ENCODE data around the gene TIMM10B. TPM values are rescaled to one million over a fixed set of nuclear protein-coding genes. Genes with fewer than 3 reads are reported as not detected.

The TIMM10B gene
- polyA plus RNA-seq (2011; rRNA removed) (31.6 and 35.6 TPM in 2 replicates), polyA plus RNA-seq (2017; fragmentation: RNase III; extraction: RNeasy Plus Mini Kit Qiagen cat#74134 plus additional on column Dnase treatment) (20.6 to 24.4 TPM (median 22.0 TPM) in 3 replicates), polyA minus RNA-seq (2011; rRNA and poly(A)+ RNA removed) (22.3 and 46.1 TPM in 2 replicates)
- 33.3 and 34.7 TPM in 2 replicates for polyA plus RNA-seq (2012; cell fraction: cytosol; rRNA removed)
- polyA plus RNA-seq (2012; cell fraction: nucleus; rRNA removed), result 24.3 and 29.1 TPM in 2 replicates

DNA sequence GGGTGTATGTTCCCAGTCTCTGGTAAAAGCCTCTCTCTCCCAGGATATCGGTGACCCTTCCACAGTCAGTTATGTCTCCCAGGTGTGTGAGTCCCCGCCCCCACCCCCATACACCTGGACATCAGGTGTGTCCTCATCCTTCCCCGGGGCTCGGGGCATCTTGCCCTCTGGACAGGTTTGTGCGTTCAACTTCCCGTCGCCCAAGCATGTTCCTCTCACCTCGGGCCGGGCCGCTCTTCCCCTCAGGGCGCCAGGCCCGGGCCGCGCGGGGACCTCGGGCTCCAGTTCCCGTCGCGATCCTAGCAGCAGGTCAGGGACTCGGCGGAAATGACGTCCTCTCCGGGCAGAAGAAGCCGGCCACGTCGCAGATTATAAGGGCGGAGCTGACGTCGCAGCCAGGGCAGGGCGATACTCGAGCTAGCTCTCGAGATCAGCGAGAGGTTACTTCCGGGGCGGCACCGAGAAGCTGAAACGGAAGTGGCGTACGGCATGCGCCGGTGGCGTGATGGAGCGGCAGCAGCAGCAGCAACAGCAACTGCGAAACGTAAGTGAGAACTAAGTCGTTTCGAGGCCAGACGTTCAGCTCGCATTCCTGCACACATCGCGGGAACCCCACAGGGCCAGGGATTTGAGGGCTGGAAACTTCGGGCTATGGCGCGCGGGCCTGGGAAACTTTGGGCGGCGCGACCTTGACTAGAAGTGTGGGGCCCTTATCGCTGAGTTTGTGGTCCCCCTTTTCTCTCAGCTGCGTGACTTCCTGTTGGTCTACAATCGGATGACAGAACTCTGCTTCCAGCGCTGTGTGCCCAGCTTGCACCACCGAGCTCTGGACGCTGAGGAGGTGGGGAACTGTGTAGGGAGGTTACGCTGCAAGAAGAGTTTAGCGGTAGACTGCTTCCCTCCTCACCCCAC is at the start of gene TIMM10B, which contains the start of gene ARFIP2:
TIMM10B (plus strand) TSS at position 490 of the 912 bp plus-strand sequence; CDS start at position 506, 16 bp downstream.
ARFIP2 (minus strand) TSS at position 320 of the 912 bp plus-strand sequence. CDS start 910 bp downstream, outside the sequence.
- peak within 1 kb of the TSS; percentile 86 to 94 for H3K27ac ChIP-seq
- DNase-seq (ENCODE audit: low read depth in 1 of 2, low spot score in 1 of 2) (peak; percentile 97 to 99), FAIRE-seq (peak; percentile 32), ATAC-seq (peak; percentile 97 to 99)
- 1% methylated on average over 46 of the region's 66 CpGs for WGBS (ENCODE audit: missing lambda C conversion rate)
- POLR2A ChIA-PET, result interaction anchor here (0.5 to 1.8 kb wide), 16 partner anchors 9 to 202 kb away, joined by 3 to 18 read pairs (median 4); partner anchors contain the start of genes APBB1, ILK, MRPL17 and SMPD1
- peak within 1 kb of the TSS; percentile 98 for H3K4me2 ChIP-seq
- peak within 1 kb of the TSS; percentile 90 for H3K4me3 ChIP-seq
- peaks cover 25% of the 10 kb centered on the region for H3K4me1 ChIP-seq
- CTCF ChIA-PET, result interaction anchor here (1.2 to 2.4 kb wide), 7 partner anchors 17 to 202 kb away, joined by 3 to 12 read pairs (median 3); partner anchors contain the start of gene MRPL17
- no peaks in the 10 kb centered on the region for H3K9me3 ChIP-seq
- TF ChIP-seq TFCP2L1 (CRISPR knock-in tag; IDR thresholded peaks at IDR 0.05), result no peak
- no peak for TF ChIP-seq ELK1 (IDR thresholded peaks at IDR 0.05; ENCODE audit: low read depth, low read length)
- no peak for TF ChIP-seq CTCF (IDR thresholded peaks at IDR 0.05)
- no peak for TF ChIP-seq ZNF302 (CRISPR knock-in tag; IDR thresholded peaks at IDR 0.05)
- no peak for TF ChIP-seq CHD4 (IDR thresholded peaks at IDR 0.05; ENCODE audit: borderline replicate concordance)
- peak; percentile 49; the same call in 1 of the 2 replicates for TF ChIP-seq E2F6 (IDR thresholded peaks at IDR 0.05; ENCODE audit: borderline replicate concordance, low read depth)
- TF ChIP-seq EHMT2 (IDR thresholded peaks at IDR 0.05; ENCODE audit: low read depth), result no peak
- TF ChIP-seq ZC3H11A (IDR thresholded peaks at IDR 0.05), result no peak
- no peak for TF ChIP-seq SMC3 (IDR thresholded peaks at IDR 0.05)
- no peak for TF ChIP-seq JUNB (IDR thresholded peaks at IDR 0.05)
- no peak for TF ChIP-seq FOSL2 (IDR thresholded peaks at IDR 0.05)
- no peak for TF ChIP-seq FOSL2 (CRISPR knock-in tag; IDR thresholded peaks at IDR 0.05)
- TF ChIP-seq CHD2 (IDR thresholded peaks at IDR 0.05; ENCODE audit: low read length, partially characterized antibody), result peak; percentile 52
- TF ChIP-seq USF2 (IDR thresholded peaks at IDR 0.05), result no peak
- TF ChIP-seq HOXA7 (CRISPR knock-in tag; IDR thresholded peaks at IDR 0.05), result no peak
- TF ChIP-seq, protein P1, sequence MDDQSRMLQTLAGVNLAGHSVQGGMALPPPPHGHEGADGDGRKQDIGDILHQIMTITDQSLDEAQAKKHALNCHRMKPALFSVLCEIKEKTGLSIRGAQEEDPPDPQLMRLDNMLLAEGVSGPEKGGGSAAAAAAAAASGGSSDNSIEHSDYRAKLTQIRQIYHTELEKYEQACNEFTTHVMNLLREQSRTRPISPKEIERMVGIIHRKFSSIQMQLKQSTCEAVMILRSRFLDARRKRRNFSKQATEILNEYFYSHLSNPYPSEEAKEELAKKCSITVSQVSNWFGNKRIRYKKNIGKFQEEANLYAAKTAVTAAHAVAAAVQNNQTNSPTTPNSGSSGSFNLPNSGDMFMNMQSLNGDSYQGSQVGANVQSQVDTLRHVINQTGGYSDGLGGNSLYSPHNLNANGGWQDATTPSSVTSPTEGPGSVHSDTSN (IDR thresholded peaks at IDR 0.05), result no peak
- no peak for TF ChIP-seq RARB (CRISPR knock-in tag; IDR thresholded peaks at IDR 0.05)
- TF ChIP-seq TP53 (CRISPR knock-in tag; IDR thresholded peaks at IDR 0.05), result no peak
- TF ChIP-seq ZFP36 (IDR thresholded peaks at IDR 0.05; ENCODE audit: borderline replicate concordance, partially characterized antibody), result no peak
- TF ChIP-seq, protein P2, sequence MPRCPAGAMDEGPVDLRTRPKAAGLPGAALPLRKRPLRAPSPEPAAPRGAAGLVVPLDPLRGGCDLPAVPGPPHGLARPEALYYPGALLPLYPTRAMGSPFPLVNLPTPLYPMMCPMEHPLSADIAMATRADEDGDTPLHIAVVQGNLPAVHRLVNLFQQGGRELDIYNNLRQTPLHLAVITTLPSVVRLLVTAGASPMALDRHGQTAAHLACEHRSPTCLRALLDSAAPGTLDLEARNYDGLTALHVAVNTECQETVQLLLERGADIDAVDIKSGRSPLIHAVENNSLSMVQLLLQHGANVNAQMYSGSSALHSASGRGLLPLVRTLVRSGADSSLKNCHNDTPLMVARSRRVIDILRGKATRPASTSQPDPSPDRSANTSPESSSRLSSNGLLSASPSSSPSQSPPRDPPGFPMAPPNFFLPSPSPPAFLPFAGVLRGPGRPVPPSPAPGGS (IDR thresholded peaks at IDR 0.05), result peak; percentile 84; the same call in 2 of the 3 replicates
- no peak for TF ChIP-seq FOXS1 (CRISPR knock-in tag; IDR thresholded peaks at IDR 0.05)
- peak; percentile 86 for TF ChIP-seq POLR2A (IDR thresholded peaks at IDR 0.05; ENCODE audit: low read length)
- no peak for TF ChIP-seq NR3C1 (IDR thresholded peaks at IDR 0.05)
- TF ChIP-seq RFX5 (IDR thresholded peaks at IDR 0.05), result no peak
- TF ChIP-seq JUN (IDR thresholded peaks at IDR 0.05), result peak; percentile 71 to 77
- no peak for TF ChIP-seq BHLHE40 (IDR thresholded peaks at IDR 0.05; ENCODE audit: low read depth, low read length)
- no peak for TF ChIP-seq ESRRA (IDR thresholded peaks at IDR 0.05; ENCODE audit: borderline replicate concordance, low read length)
- peak; percentile 70 for TF ChIP-seq KDM5A (IDR thresholded peaks at IDR 0.05)
- TF ChIP-seq SREBF2 (IDR thresholded peaks at IDR 0.05), result no peak
- peak; percentile 79; the same call in 1 of the 2 replicates for TF ChIP-seq PHF8 (IDR thresholded peaks at IDR 0.05; ENCODE audit: borderline replicate concordance, low read depth)
- TF ChIP-seq, protein P3, sequence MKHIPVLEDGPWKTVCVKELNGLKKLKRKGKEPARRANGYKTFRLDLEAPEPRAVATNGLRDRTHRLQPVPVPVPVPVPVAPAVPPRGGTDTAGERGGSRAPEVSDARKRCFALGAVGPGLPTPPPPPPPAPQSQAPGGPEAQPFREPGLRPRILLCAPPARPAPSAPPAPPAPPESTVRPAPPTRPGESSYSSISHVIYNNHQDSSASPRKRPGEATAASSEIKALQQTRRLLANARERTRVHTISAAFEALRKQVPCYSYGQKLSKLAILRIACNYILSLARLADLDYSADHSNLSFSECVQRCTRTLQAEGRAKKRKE (CRISPR knock-in tag; IDR thresholded peaks at IDR 0.05; ENCODE audit: low read depth), result no peak
